Measurements from ENCODE around the gene KIAA1958.

Gene KIAA1958

GRCh38 chr9:112608851-112609250, 122.2 kb downstream of the KIAA1958 start:
- DNase-seq: no peak

GRCh38 chr9:112615584-112616266, 129.1 kb downstream of the KIAA1958 start:
- no peak for DNase-seq

- no peak for DNase-seq
Observed at GRCh38 chr9:112617371-112617770, 130.7 kb downstream of the KIAA1958 start.

- no peak for DNase-seq
Observed at GRCh38 chr9:112618385-112619009, 131.9 kb downstream of the KIAA1958 start.

- no peak for DNase-seq
Observed at GRCh38 chr9:112620388-112620787, 133.8 kb downstream of the KIAA1958 start.

- DNase-seq: no peak
Observed at GRCh38 chr9:112621018-112621655, 134.5 kb downstream of the KIAA1958 start.

- DNase-seq: no peak
Observed at GRCh38 chr9:112623198-112623597, 136.6 kb downstream of the KIAA1958 start.

GRCh38 chr9:112624711-112625707, 138.4 kb downstream of the KIAA1958 start:
- no peak for DNase-seq

- DNase-seq: no peak
Observed at GRCh38 chr9:112629671-112630485, 143.3 kb downstream of the KIAA1958 start.

- DNase-seq: no peak
Observed at GRCh38 chr9:112631313-112632070, 144.9 kb downstream of the KIAA1958 start.

GRCh38 chr9:112640311-112640710, 153.7 kb downstream of the KIAA1958 start:
- no peak for DNase-seq

- DNase-seq: no peak
Observed at GRCh38 chr9:112642126-112642525, 155.5 kb downstream of the KIAA1958 start.

- no peak for DNase-seq
Observed at GRCh38 chr9:112647596-112647995, 161.0 kb downstream of the KIAA1958 start.

- DNase-seq: no peak
Observed at GRCh38 chr9:112648624-112649023, 162.0 kb downstream of the KIAA1958 start.

GRCh38 chr9:112654282-112654681, 167.7 kb downstream of the KIAA1958 start:
- DNase-seq: no peak

GRCh38 chr9:112655668-112656067, 169.0 kb downstream of the KIAA1958 start:
- DNase-seq: no peak

- DNase-seq: no peak
Observed at GRCh38 chr9:112659906-112660305, 173.3 kb downstream of the KIAA1958 start.

- DNase-seq: no peak
Observed at GRCh38 chr9:112663681-112664080, 177.1 kb downstream of the KIAA1958 start.

GRCh38 chr9:112664531-112664930, 177.9 kb downstream of the KIAA1958 start:
- no peak for DNase-seq

GRCh38 chr9:112665347-112665746, 178.7 kb downstream of the KIAA1958 start:
- DNase-seq: no peak

- no peak for DNase-seq
Observed at GRCh38 chr9:112669326-112669725, 182.7 kb downstream of the KIAA1958 start.
